Activated naive CD8-positive, alpha-beta T cell treated with anti-CD3 and anti-CD28 coated beads for 36 hours (primary cell): ENCODE data around the gene ANKRD44. TPM values are rescaled to one million over a fixed set of nuclear protein-coding genes. Genes with fewer than 3 reads are reported as not detected.
"Not testable (repeated sequence)": the region's sequence is repeated elsewhere in the genome, so short reads cannot be mapped to it uniquely, and the experiment has no call there.

ENCODE experiments used
- DNase-seq: peaks from one replicate; pipeline ENCODE4 v3.0.0; 2021
- H3K27ac Mint-ChIP-seq: one replicate; pipeline ENCODE4 v1.8.0; 2022; ENCODE audit warnings: mild to moderate bottlenecking, moderate library complexity, mixed read lengths
- H3K27me3 Mint-ChIP-seq: one replicate; pipeline ENCODE4 v1.8.0; 2022; ENCODE audit warnings: mild to moderate bottlenecking, mixed read lengths
- H3K36me3 Mint-ChIP-seq: one replicate; pipeline ENCODE4 v1.8.0; 2021; ENCODE audit warnings: mild to moderate bottlenecking, mixed read lengths
- H3K4me1 Mint-ChIP-seq: one replicate; pipeline ENCODE4 v1.8.0; 2021; ENCODE audit warnings: mixed read lengths
- H3K4me3 Mint-ChIP-seq: one replicate; pipeline ENCODE4 v1.8.0; 2022; ENCODE audit warnings: mild to moderate bottlenecking, moderate library complexity, mixed read lengths
- H3K9me3 Mint-ChIP-seq: one replicate; pipeline ENCODE4 v1.8.0; 2022; ENCODE audit warnings: mixed read lengths
- total RNA-seq, 2 experiments: library from RNA; stranded (reverse); gene quantifications; one replicate each; pipeline ENCODE4 v1.2.3, GENCODE V29; 2021

Gene ANKRD44
- total RNA-seq, 2 experiments from 2014 or later, result 118 to 121 TPM

GRCh38 chr2:197248001-197248401 is 62.6 kb downstream of the ANKRD44 start:
- no peaks in the 10 kb centered on the region for H3K27me3 Mint-ChIP-seq
- peaks cover 53% of the 10 kb centered on the region for H3K36me3 Mint-ChIP-seq

GRCh38 chr2:197247083-197247482 is 63.5 kb downstream of the ANKRD44 start:
- Mint-ChIP-seq H3K4me3 (peak overlapping the region; percentile 50), H3K9me3 (peaks cover 3% of the 10 kb centered on the region), H3K27ac (peak overlapping the region; percentile 82), H3K27me3 (no peaks in the 10 kb centered on the region), H3K4me1 (peaks cover 80% of the 10 kb centered on the region), H3K36me3 (peaks cover 59% of the 10 kb centered on the region)
- no peak for DNase-seq

More at GRCh38 chr2:197248001-197248401, 62.6 kb downstream of the ANKRD44 start:
- H3K9me3 Mint-ChIP-seq, result peaks cover 3% of the 10 kb centered on the region
- no peak for DNase-seq
- H3K4me3 Mint-ChIP-seq, result no peak overlapping the region
- peaks cover 75% of the 10 kb centered on the region for H3K4me1 Mint-ChIP-seq
- H3K27ac Mint-ChIP-seq, result peak overlapping the region; percentile 82

- H3K27me3 Mint-ChIP-seq, result no peaks in the 10 kb centered on the region
- DNase-seq, result no peak
- peaks cover 76% of the 10 kb centered on the region for H3K4me1 Mint-ChIP-seq
- H3K9me3 Mint-ChIP-seq, result peaks cover 3% of the 10 kb centered on the region
- H3K36me3 Mint-ChIP-seq, result peaks cover 52% of the 10 kb centered on the region
- H3K27ac Mint-ChIP-seq, result peak overlapping the region; percentile 82
- no peak overlapping the region for H3K4me3 Mint-ChIP-seq
These were observed 64.5 kb downstream of the ANKRD44 start for GRCh38 chr2:197245829-197246804.

GRCh38 chr2:197244349-197244748 is 66.2 kb downstream of the ANKRD44 start:
- H3K27me3 Mint-ChIP-seq, result no peaks in the 10 kb centered on the region
- no peak overlapping the region for H3K4me3 Mint-ChIP-seq
- H3K9me3 Mint-ChIP-seq, result peaks cover 3% of the 10 kb centered on the region
- peak overlapping the region; percentile 63 for H3K27ac Mint-ChIP-seq
- no peak for DNase-seq
- peaks cover 77% of the 10 kb centered on the region for H3K4me1 Mint-ChIP-seq
- H3K36me3 Mint-ChIP-seq, result peaks cover 50% of the 10 kb centered on the region

- Mint-ChIP-seq H3K27ac (peak overlapping the region; percentile 65), H3K9me3 (peaks cover 3% of the 10 kb centered on the region), H3K4me1 (peaks cover 78% of the 10 kb centered on the region), H3K4me3 (no peak overlapping the region), H3K27me3 (no peaks in the 10 kb centered on the region), H3K36me3 (peaks cover 49% of the 10 kb centered on the region)
- DNase-seq, result no peak
These were observed 67.9 kb downstream of the ANKRD44 start for GRCh38 chr2:197242719-197243118.

GRCh38 chr2:197241596-197241995 is 69.0 kb downstream of the ANKRD44 start:
- Mint-ChIP-seq H3K4me3 (no peak overlapping the region), H3K27me3 (no peaks in the 10 kb centered on the region), H3K27ac (no peak overlapping the region), H3K4me1 (peaks cover 77% of the 10 kb centered on the region), H3K36me3 (peaks cover 43% of the 10 kb centered on the region), H3K9me3 (peaks cover 2% of the 10 kb centered on the region)
- no peak for DNase-seq

GRCh38 chr2:197241153-197241552 is 69.4 kb downstream of the ANKRD44 start:
- Mint-ChIP-seq H3K9me3 (no peaks in the 10 kb centered on the region), H3K4me1 (peaks cover 78% of the 10 kb centered on the region), H3K4me3 (peak overlapping the region; percentile 66), H3K36me3 (peaks cover 39% of the 10 kb centered on the region), H3K27me3 (no peaks in the 10 kb centered on the region), H3K27ac (peak overlapping the region; percentile 86)
- DNase-seq, result no peak

GRCh38 chr2:197240421-197241041 is 70.0 kb downstream of the ANKRD44 start:
- no peaks in the 10 kb centered on the region for H3K27me3 Mint-ChIP-seq
- DNase-seq, result no peak
- no peaks in the 10 kb centered on the region for H3K9me3 Mint-ChIP-seq
- H3K27ac Mint-ChIP-seq, result peak overlapping the region; percentile 86
- peaks cover 37% of the 10 kb centered on the region for H3K36me3 Mint-ChIP-seq
- H3K4me3 Mint-ChIP-seq, result peak overlapping the region; percentile 66
- peaks cover 78% of the 10 kb centered on the region for H3K4me1 Mint-ChIP-seq

- not testable (repeated sequence) for H3K27me3 Mint-ChIP-seq, H3K9me3 Mint-ChIP-seq, DNase-seq
- Mint-ChIP-seq H3K36me3 (peaks cover 40% of the 10 kb centered on the region), H3K4me3 (peak overlapping the region; percentile 66), H3K4me1 (peaks cover 82% of the 10 kb centered on the region), H3K27ac (peak overlapping the region; percentile 86)
These were observed 70.6 kb downstream of the ANKRD44 start for GRCh38 chr2:197240018-197240417.

- peak overlapping the region; percentile 85 for H3K4me3 Mint-ChIP-seq
- peak overlapping the region; percentile 91 for H3K27ac Mint-ChIP-seq
- no peaks in the 10 kb centered on the region for H3K27me3 Mint-ChIP-seq
- no peak for DNase-seq
- peaks cover 40% of the 10 kb centered on the region for H3K36me3 Mint-ChIP-seq
- H3K9me3 Mint-ChIP-seq, result peaks cover 2% of the 10 kb centered on the region
- H3K4me1 Mint-ChIP-seq, result peaks cover 85% of the 10 kb centered on the region
These were observed 71.1 kb downstream of the ANKRD44 start for GRCh38 chr2:197239434-197239833.

- peak overlapping the region; percentile 91 for H3K27ac Mint-ChIP-seq
- peak overlapping the region; percentile 70 for H3K4me3 Mint-ChIP-seq
- peaks cover 81% of the 10 kb centered on the region for H3K4me1 Mint-ChIP-seq
- no peaks in the 10 kb centered on the region for H3K27me3 Mint-ChIP-seq
- H3K36me3 Mint-ChIP-seq, result peaks cover 30% of the 10 kb centered on the region
- no peak for DNase-seq
- peaks cover 2% of the 10 kb centered on the region for H3K9me3 Mint-ChIP-seq
These were observed 72.6 kb downstream of the ANKRD44 start for GRCh38 chr2:197238043-197238365.

- no peak for DNase-seq
- Mint-ChIP-seq H3K27me3 (no peaks in the 10 kb centered on the region), H3K4me1 (peaks cover 82% of the 10 kb centered on the region), H3K9me3 (peaks cover 2% of the 10 kb centered on the region), H3K4me3 (peak overlapping the region; percentile 70), H3K27ac (peak overlapping the region; percentile 91), H3K36me3 (peaks cover 26% of the 10 kb centered on the region)
These were observed 73.1 kb downstream of the ANKRD44 start for GRCh38 chr2:197237291-197238042.

GRCh38 chr2:197236816-197237215 is 73.8 kb downstream of the ANKRD44 start:
- Mint-ChIP-seq H3K4me1 (peaks cover 85% of the 10 kb centered on the region), H3K27ac (peak overlapping the region; percentile 91), H3K4me3 (peak overlapping the region; percentile 70), H3K9me3 (peaks cover 2% of the 10 kb centered on the region), H3K27me3 (no peaks in the 10 kb centered on the region), H3K36me3 (peaks cover 28% of the 10 kb centered on the region)
- DNase-seq, result no peak

- H3K27me3 Mint-ChIP-seq, result no peaks in the 10 kb centered on the region
- H3K4me1 Mint-ChIP-seq, result peaks cover 86% of the 10 kb centered on the region
- no peak for DNase-seq
- H3K36me3 Mint-ChIP-seq, result peaks cover 33% of the 10 kb centered on the region
- H3K27ac Mint-ChIP-seq, result peak overlapping the region; percentile 91
- H3K9me3 Mint-ChIP-seq, result peaks cover 2% of the 10 kb centered on the region
- H3K4me3 Mint-ChIP-seq, result peak overlapping the region; percentile 70
These were observed 74.4 kb downstream of the ANKRD44 start for GRCh38 chr2:197236159-197236558.

GRCh38 chr2:197235711-197236110 is 74.9 kb downstream of the ANKRD44 start:
- Mint-ChIP-seq H3K4me1 (peaks cover 84% of the 10 kb centered on the region), H3K36me3 (peaks cover 35% of the 10 kb centered on the region), H3K27me3 (no peaks in the 10 kb centered on the region), H3K4me3 (peak overlapping the region; percentile 70), H3K27ac (peak overlapping the region; percentile 91), H3K9me3 (peaks cover 2% of the 10 kb centered on the region)
- DNase-seq, result no peak
